ENCODE results near the gene DDAH1.

DDAH1 gene

GRCh38 chr1:85465786-85466134 is 801 bp upstream of the DDAH1 start:
- no peak overlapping the region for H3K9ac ChIP-seq (ENCODE audit: low read depth, low read length)

GRCh38 chr1:85464497-85465098 is 361 bp downstream of the DDAH1 start:
- ATAC-seq (ENCODE audit: insufficient read depth, low read depth) (no peak), DNase-seq (no peak)
- Histone ChIP-seq H3K27me3 (ENCODE audit: insufficient read depth, low read length, poor library complexity) (no peaks in the 10 kb centered on the region), H2AFZ (ENCODE audit: low read depth, low read length) (no peak overlapping the region), H4K20me1 (ENCODE audit: insufficient read depth, low read length) (no peaks in the 10 kb centered on the region), H3K4me2 (ENCODE audit: insufficient read depth, low read length) (no peak overlapping the region), H3K4me3 (ENCODE audit: low read depth in 1 of 2, low read length in 2 of 2) (no peak overlapping the region), H3K4me1 (ENCODE audit: insufficient read depth, low read length) (no peaks in the 10 kb centered on the region), H3K36me3 (ENCODE audit: insufficient read depth, low read length) (no peaks in the 10 kb centered on the region), H3K27ac (ENCODE audit: low read length) (no peak overlapping the region), H3K9me3 (ENCODE audit: insufficient read depth, low read length, severe bottlenecking) (no peaks in the 10 kb centered on the region), H3K79me2 (ENCODE audit: insufficient read depth, low read length) (no peaks in the 10 kb centered on the region), H3K9ac (ENCODE audit: low read depth, low read length) (no peak overlapping the region)
- TF ChIP-seq EZH2 (IDR thresholded peaks at IDR 0.05; ENCODE audit: borderline replicate concordance, low read depth, low read length, severe bottlenecking) (no peak), CTCF (IDR thresholded peaks at IDR 0.05; ENCODE audit: borderline replicate concordance, extremely low read depth, low read length, poor library complexity, severe bottlenecking) (no peak)

More at GRCh38 chr1:85465786-85466134, 801 bp upstream of the DDAH1 start:
- H3K36me3 ChIP-seq (ENCODE audit: insufficient read depth, low read length): no peaks in the 10 kb centered on the region
- no peak overlapping the region for H3K4me2 ChIP-seq (ENCODE audit: insufficient read depth, low read length)
- H3K79me2 ChIP-seq (ENCODE audit: insufficient read depth, low read length): no peaks in the 10 kb centered on the region
- no peaks in the 10 kb centered on the region for H3K27me3 ChIP-seq (ENCODE audit: insufficient read depth, low read length, poor library complexity)
- no peak overlapping the region for H2AFZ ChIP-seq (ENCODE audit: low read depth, low read length)
- DNase-seq: no peak
- no peak overlapping the region for H3K4me3 ChIP-seq (ENCODE audit: low read depth in 1 of 2, low read length in 2 of 2)
- TF ChIP-seq EZH2 (IDR thresholded peaks at IDR 0.05; ENCODE audit: borderline replicate concordance, low read depth, low read length, severe bottlenecking) (no peak), CTCF (IDR thresholded peaks at IDR 0.05; ENCODE audit: borderline replicate concordance, extremely low read depth, low read length, poor library complexity, severe bottlenecking) (no peak)
- H3K4me1 ChIP-seq (ENCODE audit: insufficient read depth, low read length): no peaks in the 10 kb centered on the region
- H3K27ac ChIP-seq (ENCODE audit: low read length): no peak overlapping the region
- H3K9me3 ChIP-seq (ENCODE audit: insufficient read depth, low read length, severe bottlenecking): no peaks in the 10 kb centered on the region
- H4K20me1 ChIP-seq (ENCODE audit: insufficient read depth, low read length): no peaks in the 10 kb centered on the region
- no peak for ATAC-seq (ENCODE audit: insufficient read depth, low read depth)

DNA sequence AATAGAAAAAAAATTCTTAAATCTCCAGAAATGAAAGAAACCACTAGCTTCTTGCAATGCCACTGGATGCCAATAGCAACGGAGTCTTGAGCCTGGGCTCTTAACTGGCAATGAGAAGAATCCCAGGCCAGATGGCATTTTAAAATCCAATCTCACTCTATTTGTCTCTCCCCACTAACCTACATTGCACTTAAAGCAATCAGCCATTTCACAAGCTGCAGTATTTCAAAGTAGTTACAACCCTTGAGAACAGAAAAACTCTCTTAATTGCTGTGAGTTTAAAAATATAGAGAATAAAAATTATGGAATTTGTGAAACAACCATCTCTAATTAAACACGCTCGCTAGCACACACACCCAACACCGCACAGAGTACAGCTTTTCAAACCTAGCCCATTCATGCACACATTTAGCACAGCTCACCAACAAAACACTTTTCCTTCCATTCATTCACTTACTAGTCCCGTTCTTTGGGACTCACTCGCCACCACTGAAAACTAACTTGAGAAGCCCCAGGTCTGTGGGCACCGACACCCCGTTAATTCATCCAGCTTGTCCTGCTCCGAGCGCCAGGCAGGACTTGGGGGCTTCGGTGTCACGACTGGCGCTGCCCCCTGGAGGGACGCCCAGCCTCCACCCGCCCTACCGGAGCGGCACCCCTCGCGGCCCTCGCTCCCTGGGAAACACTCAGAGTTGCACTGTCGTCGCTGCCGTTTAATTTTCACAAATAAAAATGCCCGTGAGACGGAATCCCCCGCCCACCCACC is 1.0 kb downstream of the DDAH1 start:
- H3K9ac ChIP-seq (ENCODE audit: low read depth, low read length): no peak overlapping the region
- no peaks in the 10 kb centered on the region for H3K4me1 ChIP-seq (ENCODE audit: insufficient read depth, low read length)
- H3K36me3 ChIP-seq (ENCODE audit: insufficient read depth, low read length): no peaks in the 10 kb centered on the region
- H2AFZ ChIP-seq (ENCODE audit: low read depth, low read length): no peak overlapping the region
- no peak for ATAC-seq (ENCODE audit: insufficient read depth, low read depth)
- H4K20me1 ChIP-seq (ENCODE audit: insufficient read depth, low read length): no peaks in the 10 kb centered on the region
- no peak overlapping the region for H3K4me3 ChIP-seq (ENCODE audit: low read depth in 1 of 2, low read length in 2 of 2)
- H3K9me3 ChIP-seq (ENCODE audit: insufficient read depth, low read length, severe bottlenecking): no peaks in the 10 kb centered on the region
- TF ChIP-seq EZH2 (IDR thresholded peaks at IDR 0.05; ENCODE audit: borderline replicate concordance, low read depth, low read length, severe bottlenecking): no peak
- TF ChIP-seq CTCF (IDR thresholded peaks at IDR 0.05; ENCODE audit: borderline replicate concordance, extremely low read depth, low read length, poor library complexity, severe bottlenecking): no peak
- H3K27me3 ChIP-seq (ENCODE audit: insufficient read depth, low read length, poor library complexity): no peaks in the 10 kb centered on the region
- no peak for DNase-seq
- no peak overlapping the region for H3K27ac ChIP-seq (ENCODE audit: low read length)
- no peaks in the 10 kb centered on the region for H3K79me2 ChIP-seq (ENCODE audit: insufficient read depth, low read length)
- no peak overlapping the region for H3K4me2 ChIP-seq (ENCODE audit: insufficient read depth, low read length)
